Lung (tissue), 12 donors: ENCODE results near the gene TM7SF2. TPM values are rescaled to one million over a fixed set of nuclear protein-coding genes. Genes with fewer than 3 reads are reported as not detected.
"Not testable (repeated sequence)": the region's sequence is repeated elsewhere in the genome, so short reads cannot be mapped to it uniquely, and the experiment has no call there.

ENCODE experiments used
- ATAC-seq: fragments of 200-7000 bp; cut with Tn5 transposase; one replicate; pipeline ENCODE4 v1.9.1; 2020; ENCODE audit warnings: moderate number of reproducible peaks; ENCODE audit not compliant: insufficient read depth, low FRiP score
- DNase-seq, 3 donors: peaks; one replicate each; pipeline ENCODE4 v3.0.0-alpha.2; 2013 to 2017
- H3K27ac ChIP-seq, 2 donors: one replicate each; pipeline ENCODE4 v1.5.1; 2013; ENCODE audit warnings: mild to moderate bottlenecking in 2 of 2, moderate library complexity in 2 of 2, control low read depth in 1 of 2, inconsistent platforms in 1 of 2, low read depth in 1 of 2, low read length in 1 of 2
- H3K27me3 ChIP-seq, 3 donors: one replicate each; pipeline ENCODE4 v1.5.1; 2013; ENCODE audit warnings: low read length in 2 of 3; ENCODE audit not compliant: control insufficient read depth in 3 of 3, insufficient read depth in 3 of 3
- H3K36me3 ChIP-seq, 4 donors: one replicate each; pipeline ENCODE4 v1.5.1; 2013; ENCODE audit warnings: low read length in 4 of 4, mild to moderate bottlenecking in 1 of 4, moderate library complexity in 1 of 4; ENCODE audit not compliant: control insufficient read depth in 4 of 4, insufficient read depth in 4 of 4
- H3K4me1 ChIP-seq, 5 donors: one replicate each; pipeline ENCODE4 v1.5.1; 2013; ENCODE audit warnings: low read length in 5 of 5, mild to moderate bottlenecking in 2 of 5, moderate library complexity in 1 of 5; ENCODE audit not compliant: control insufficient read depth in 5 of 5, insufficient read depth in 5 of 5
- H3K4me3 ChIP-seq: one replicate; pipeline ENCODE4 v1.5.1; 2013; ENCODE audit warnings: mild to moderate bottlenecking, control low read depth, moderate library complexity
- H3K9ac ChIP-seq, 2 donors: one replicate each; pipeline ENCODE4 v1.5.1; 2013; ENCODE audit warnings: low read length in 2 of 2, control low read depth in 1 of 2; ENCODE audit not compliant: insufficient read depth in 1 of 2
- H3K9me3 ChIP-seq, 4 donors: one replicate each; pipeline ENCODE4 v1.5.1; 2013; ENCODE audit warnings: low read length in 3 of 4, mild to moderate bottlenecking in 1 of 4, moderate library complexity in 1 of 4; ENCODE audit not compliant: control insufficient read depth in 4 of 4, insufficient read depth in 3 of 4
- CTCF ChIP-seq: IDR thresholded peaks from 2 replicates; pipeline ENCODE4 v1.5.1; 2012; ENCODE audit warnings: mild to moderate bottlenecking; ENCODE audit errors: control extremely low read depth, extremely low read depth
- WGBS, 2 donors: extraction: QIAGEN DNeasy Blood & Tissue Kit; methylation state at CpG; one replicate each; pipeline ENCODE4 v1.1.7; 2013; 5-methylcytosine and 5-hydroxymethylcytosine counted together
- polyA plus RNA-seq, 2 donors: library from polyadenylated mRNA; stranded (reverse); fragments of 200-250 nt; gene quantifications; one replicate each; pipeline ENCODE4 v1.2.1, GENCODE V29; 2013
- total RNA-seq, 2 donors: library from RNA; depleted of rRNA in 1 of 2; stranded (reverse); fragments of >200 nt in 1 of 2; gene quantifications; one replicate each; pipeline ENCODE4 v1.2.1, GENCODE V29; 2014 to 2021
- donor health status: control.
- donor health status: control.
- donor health status: Bipolar disorder and iron deficiency.
- donor health status: healthy.
- donor health status: DM: yes; HTN: yes; CAD: no.

TM7SF2 gene
- total and polyA plus RNA-seq, 4 donors, result 30.3 to 82.7 (median 54.7) TPM

DNA sequence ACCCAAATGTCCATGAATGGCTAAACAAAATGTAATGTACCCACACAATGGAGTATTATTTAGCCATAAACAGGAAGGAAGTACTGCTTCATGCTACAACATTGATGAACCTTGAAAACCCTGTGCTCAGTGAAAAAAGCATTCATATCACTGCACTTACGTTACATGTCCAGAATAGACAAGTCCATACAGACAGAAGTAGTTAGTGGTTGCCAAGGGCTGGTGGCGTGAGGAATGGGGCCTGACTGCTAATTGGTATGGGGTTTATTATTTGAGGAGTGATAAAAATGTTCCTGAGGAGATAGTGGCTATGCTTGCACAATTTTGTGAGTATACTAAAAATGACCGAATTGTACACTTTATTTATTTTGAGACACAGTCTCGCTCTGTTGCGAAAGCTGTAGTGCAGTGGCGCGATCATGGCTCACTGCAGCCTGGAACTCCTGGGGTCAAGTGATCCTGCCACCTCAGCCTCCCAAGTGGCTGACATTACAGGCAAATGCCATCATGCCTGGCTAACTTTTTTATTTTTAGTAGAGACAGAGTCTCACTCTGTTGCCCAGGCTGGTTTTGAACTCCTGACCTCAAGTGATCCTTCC, 30.3 kb downstream of the TM7SF2 start:
- 66% methylated on average over 7 of the region's 7 CpGs for WGBS, 2 donors
- ATAC-seq, result no peak
- H3K4me3 ChIP-seq, result no peak overlapping the region
- no peaks in the 10 kb centered on the region for H3K27me3 ChIP-seq
- TF ChIP-seq CTCF, result no peak
- H3K9me3 ChIP-seq, result no peaks in the 10 kb centered on the region
- no peak for DNase-seq
- H3K36me3 ChIP-seq, result no peaks in the 10 kb centered on the region
- H3K4me1 ChIP-seq, result no peaks in the 10 kb centered on the region
- H3K9ac ChIP-seq, result no peak overlapping the region
- H3K27ac ChIP-seq, result no peak overlapping the region

GRCh38 chr11:65147352-65148075, 35.8 kb downstream of the TM7SF2 start:
- no peak for TF ChIP-seq CTCF
- no peak overlapping the region for H3K9ac ChIP-seq
- H3K27ac ChIP-seq, result no peak overlapping the region
- WGBS, 2 donors, result 91 to 94% methylated on average over 2 of the region's 2 CpGs
- peaks cover 0 to 6% (median 3%) of the 10 kb centered on the region in 5 donors for H3K4me1 ChIP-seq
- DNase-seq (no peak), ATAC-seq (no peak)
- no peaks in the 10 kb centered on the region for H3K36me3 ChIP-seq
- no peaks in the 10 kb centered on the region for H3K9me3 ChIP-seq
- no peaks in the 10 kb centered on the region for H3K27me3 ChIP-seq
- no peak overlapping the region for H3K4me3 ChIP-seq

DNA sequence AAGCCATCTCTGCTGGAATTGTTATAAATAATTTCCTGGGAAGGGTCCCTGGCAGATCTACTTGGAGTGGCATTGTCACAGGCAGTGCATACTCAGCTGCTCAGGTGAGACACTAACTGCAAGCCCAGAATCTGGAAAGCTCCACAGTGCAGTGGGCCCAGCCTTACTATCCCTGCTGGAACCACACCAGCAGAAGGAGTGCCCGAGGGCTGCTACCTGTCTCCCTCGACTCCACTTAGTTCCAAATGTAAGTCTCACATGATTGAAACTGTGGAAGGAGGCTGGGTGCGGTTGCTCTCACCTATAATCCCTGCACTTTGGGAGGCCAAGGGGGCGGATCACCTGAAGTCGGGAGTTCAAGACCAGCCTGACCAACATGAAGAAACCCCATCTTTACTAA, 37.0 kb downstream of the TM7SF2 start:
- no peaks in the 10 kb centered on the region for H3K36me3 ChIP-seq
- no peak for ATAC-seq
- H3K27ac ChIP-seq, result no peak overlapping the region
- H3K9ac ChIP-seq, result no peak overlapping the region
- H3K9me3 ChIP-seq, result no peaks in the 10 kb centered on the region
- WGBS, 2 donors, result 84 to 93% methylated on average over 5 of the region's 5 CpGs
- peaks cover 0 to 6% (median 3%) of the 10 kb centered on the region in 5 donors for H3K4me1 ChIP-seq
- H3K4me3 ChIP-seq, result no peak overlapping the region
- TF ChIP-seq CTCF, result no peak
- no peak for DNase-seq
- no peaks in the 10 kb centered on the region for H3K27me3 ChIP-seq

DNA sequence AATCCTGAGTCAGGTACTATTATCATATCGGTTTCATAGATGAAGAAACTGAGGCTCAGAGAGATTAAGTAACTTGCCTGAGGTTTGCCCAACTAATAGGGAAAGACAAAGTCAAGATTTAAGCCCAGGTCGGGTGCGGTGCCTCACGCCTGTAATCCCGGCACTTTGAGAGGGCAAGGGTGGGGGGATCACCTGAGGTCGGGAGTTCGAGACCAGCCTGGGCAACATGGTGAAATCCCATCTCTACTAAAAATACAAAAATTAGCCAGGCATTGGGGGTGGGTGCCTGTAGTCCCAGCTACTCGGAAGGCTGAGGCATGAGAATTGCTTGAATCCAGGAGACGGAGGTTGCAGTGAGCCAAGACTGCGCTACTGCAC, 38.4 kb downstream of the TM7SF2 start:
- H3K4me1 ChIP-seq, H3K27me3 ChIP-seq, ATAC-seq, H3K4me3 ChIP-seq, H3K9ac ChIP-seq, H3K9me3 ChIP-seq, H3K36me3 ChIP-seq, DNase-seq: not testable (repeated sequence)
- 61 to 71% methylated on average over 10 of the region's 10 CpGs for WGBS, 2 donors
- peak overlapping the region; percentile 82 to 85 for H3K27ac ChIP-seq
